ENCODE results near the gene DEFB110. TPM values are rescaled to one million over a fixed set of nuclear protein-coding genes. Genes with fewer than 3 reads are reported as not detected.

DEFB110 gene
- total RNA-seq (2021) = not detected in 2 replicates
- Bru-seq, nascent RNA = not detected
- not detected for BruChase-seq, experiment 1, labeled RNA remaining after a 2-hour chase
- BruChase-seq, experiment 2, labeled RNA remaining after a 6-hour chase = not detected
- long read RNA-seq = 0 reads

GRCh38 chr6:50021894-50022293 is at the start of gene DEFB110:
Gene DEFB110, minus strand, starts transcription at chr6:50021994. Its CDS starts 59 bp downstream, at chr6:50021935.
- CTCF ChIA-PET = no interaction called here

GRCh38 chr6:50070101-50070500 is 48.3 kb upstream of the DEFB110 start:
- Histone ChIP-seq H3K4me3 (ENCODE audit: low read depth, low read length, poor library complexity, severe bottlenecking) (no peak overlapping the region), H3K27me3 (replicated peaks; ENCODE audit: insufficient read depth, low read depth, low read length, poor library complexity) (no peaks in the 10 kb centered on the region), H3K9me3 (ENCODE audit: low read depth, low read length, poor library complexity, severe bottlenecking) (no peaks in the 10 kb centered on the region), H3K36me3 (ENCODE audit: insufficient read depth, low read length, poor library complexity, severe bottlenecking) (no peaks in the 10 kb centered on the region), H3K4me1 (ENCODE audit: insufficient read depth, low read length, poor library complexity, severe bottlenecking) (no peaks in the 10 kb centered on the region), H3K27ac (ENCODE audit: low read depth, low read length, poor library complexity, severe bottlenecking) (no peak overlapping the region)
- CTCF ChIA-PET = no interaction called here
- BruUV-seq (replicated peaks) = no TSS peak
- intact Hi-C loops (cut with micrococcal nuclease; ENCODE audit: unreplicated experiment) = no loop called here
- TF ChIP-seq CTCF (conservative IDR thresholded peaks at IDR 0.05; ENCODE audit: low read depth, low read length) (no peak), EZH2 (IDR thresholded peaks at IDR 0.05; ENCODE audit: borderline replicate concordance, low read depth, low read length, poor library complexity, severe bottlenecking) (no peak)
- POLR2A ChIA-PET (ENCODE audit: low non-redundant PET) = no interaction called here
- DNase-seq (ENCODE audit: low spot score) = no peak

More at GRCh38 chr6:50021894-50022293, at the start of gene DEFB110:
- H3K27ac ChIP-seq (ENCODE audit: low read depth, low read length, poor library complexity, severe bottlenecking) = no peak within 1 kb of the TSS
- no peaks in the 10 kb centered on the region for H3K27me3 ChIP-seq (replicated peaks; ENCODE audit: insufficient read depth, low read depth, low read length, poor library complexity)
- BruUV-seq (replicated peaks) = no TSS peak
- TF ChIP-seq EZH2 (IDR thresholded peaks at IDR 0.05; ENCODE audit: borderline replicate concordance, low read depth, low read length, poor library complexity, severe bottlenecking) (no peak), CTCF (conservative IDR thresholded peaks at IDR 0.05; ENCODE audit: low read depth, low read length) (no peak)
- no peaks in the 10 kb centered on the region for H3K4me1 ChIP-seq (ENCODE audit: insufficient read depth, low read length, poor library complexity, severe bottlenecking)
- no peaks in the 10 kb centered on the region for H3K36me3 ChIP-seq (ENCODE audit: insufficient read depth, low read length, poor library complexity, severe bottlenecking)
- DNase-seq (ENCODE audit: low spot score) = no peak
- POLR2A ChIA-PET (ENCODE audit: low non-redundant PET) = no interaction called here
- H3K4me3 ChIP-seq (ENCODE audit: low read depth, low read length, poor library complexity, severe bottlenecking) = no peak within 1 kb of the TSS
- intact Hi-C loops (cut with micrococcal nuclease; ENCODE audit: unreplicated experiment) = no loop called here
- no peaks in the 10 kb centered on the region for H3K9me3 ChIP-seq (ENCODE audit: low read depth, low read length, poor library complexity, severe bottlenecking)

- Histone ChIP-seq H3K27me3 (replicated peaks; ENCODE audit: insufficient read depth, low read depth, low read length, poor library complexity) (no peaks in the 10 kb centered on the region), H3K36me3 (ENCODE audit: insufficient read depth, low read length, poor library complexity, severe bottlenecking) (no peaks in the 10 kb centered on the region), H3K4me1 (ENCODE audit: insufficient read depth, low read length, poor library complexity, severe bottlenecking) (no peaks in the 10 kb centered on the region), H3K4me3 (ENCODE audit: low read depth, low read length, poor library complexity, severe bottlenecking) (no peak overlapping the region), H3K9me3 (ENCODE audit: low read depth, low read length, poor library complexity, severe bottlenecking) (no peaks in the 10 kb centered on the region), H3K27ac (ENCODE audit: low read depth, low read length, poor library complexity, severe bottlenecking) (no peak overlapping the region)
- ChIA-PET POLR2A (ENCODE audit: low non-redundant PET) (interaction anchor here (0.6 kb wide), 1 partner anchor 75 kb away, joined by 3 read pairs; no protein-coding TSS in a partner anchor), CTCF (no interaction called here)
- DNase-seq (ENCODE audit: low spot score) = peak; percentile 26
- BruUV-seq (replicated peaks) = no TSS peak
- intact Hi-C loops (cut with micrococcal nuclease; ENCODE audit: unreplicated experiment) = no loop called here
- TF ChIP-seq CTCF (conservative IDR thresholded peaks at IDR 0.05; ENCODE audit: low read depth, low read length) (peak; percentile 68), EZH2 (IDR thresholded peaks at IDR 0.05; ENCODE audit: borderline replicate concordance, low read depth, low read length, poor library complexity, severe bottlenecking) (no peak)
These were observed 40.3 kb upstream of the DEFB110 start for GRCh38 chr6:50062051-50062450.

Measured in A673 (cell line).